CD4-positive, alpha-beta T cell (primary cell): ENCODE results near the gene PIK3R1. TPM values are rescaled to one million over a fixed set of nuclear protein-coding genes. Genes with fewer than 3 reads are reported as not detected.

Source experiments
- ATAC-seq: fragments of 200-7000 bp; cut with Tn5 transposase; one replicate; pipeline ENCODE4 v1.10.0; 2022; ENCODE audit warnings: mild to moderate bottlenecking; ENCODE audit not compliant: poor library complexity
- CTCF ChIA-PET: fragments of 350-600 bp; sonication (Branson Sonifier 250); formaldehyde crosslinking; loops from one replicate; lab custom pipeline; 2021; ENCODE audit warnings: antibody characterized with exemption, inconsistent platforms; lab: Charles Lee
- POLR2A ChIA-PET: fragments of 350-600 bp; sonication (Branson Sonifier 250); formaldehyde crosslinking; loops from one replicate; lab custom pipeline; 2021; ENCODE audit warnings: antibody characterized with exemption, inconsistent platforms; lab: Charles Lee
- DNase-seq, 14 experiments: peaks; one replicate each; pipeline ENCODE4 v3.0.0-alpha.2; 2013 to 2020; ENCODE audit warnings: mixed read lengths in 2 of 14
- H3K27ac ChIP-seq, 2 donors: one replicate each; pipeline versions ENCODE4 v1.5.1 to v1.7.0; 2013; ENCODE audit warnings: low read length in 2 of 2, low read depth in 1 of 2, mild to moderate bottlenecking in 1 of 2
- H3K27me3 ChIP-seq, 2 experiments: 1 replicate in 1 of 2; 2 replicates in 1 of 2; pipeline versions ENCODE4 v1.6.1 to v1.7.0; 2013; ENCODE audit warnings: low read length in 2 of 2, control low read depth in 1 of 2, mild to moderate bottlenecking in 1 of 2, moderate library complexity in 1 of 2; ENCODE audit not compliant: insufficient read depth in 2 of 2, control insufficient read depth in 1 of 2
- H3K36me3 ChIP-seq: one replicate; pipeline ENCODE4 v1.6.1; 2013; ENCODE audit warnings: low read length, control low read depth; ENCODE audit not compliant: insufficient read depth
- H3K4me1 ChIP-seq: one replicate; pipeline ENCODE4 v1.6.1; 2013; ENCODE audit warnings: low read length, control low read depth; ENCODE audit not compliant: insufficient read depth
- H3K4me3 ChIP-seq: one replicate; pipeline ENCODE4 v1.5.1; 2013; ENCODE audit warnings: mild to moderate bottlenecking, low read length, moderate library complexity
- H3K9me3 ChIP-seq, 2 experiments: 1 replicate in 1 of 2; 2 replicates in 1 of 2; pipeline versions ENCODE4 v1.6.1 to v1.7.0; 2013; ENCODE audit warnings: low read length in 2 of 2, mild to moderate bottlenecking in 2 of 2, control low read depth in 1 of 2, moderate library complexity in 1 of 2; ENCODE audit not compliant: control insufficient read depth in 1 of 2, insufficient read depth in 1 of 2
- H3K27ac Mint-ChIP-seq: one replicate; pipeline ENCODE4 v1.8.0; 2020; ENCODE audit warnings: mixed read lengths
- H3K27me3 Mint-ChIP-seq: one replicate; pipeline ENCODE4 v1.8.0; 2021; ENCODE audit warnings: mixed read lengths
- H3K36me3 Mint-ChIP-seq: one replicate; pipeline ENCODE4 v1.8.0; 2021; ENCODE audit warnings: low read depth, mixed read lengths
- H3K4me1 Mint-ChIP-seq: one replicate; pipeline ENCODE4 v1.8.0; 2021; ENCODE audit warnings: low read depth, mixed read lengths
- H3K4me3 Mint-ChIP-seq: one replicate; pipeline ENCODE4 v1.8.0; 2020; ENCODE audit warnings: mild to moderate bottlenecking, mixed read lengths
- H3K9me3 Mint-ChIP-seq: one replicate; pipeline ENCODE4 v1.8.0; 2020; ENCODE audit warnings: mixed read lengths
- CTCF ChIP-seq: fragments of 200-600 bp; IDR thresholded peaks from one replicate; pipeline ENCODE4 v1.8.0; 2022; ENCODE audit warnings: antibody characterized with exemption, mild to moderate bottlenecking
- intact Hi-C, 2 experiments: fragments of 100-400 bp; cut with DNase I in 1 of 2; cut with micrococcal nuclease in 1 of 2; formaldehyde crosslinking; loops; one replicate each; pipeline versions ENCODE4 v1.15.1 to v1.9.0; 2023 to 2025; cut with DNase I, micrococcal nuclease
- total RNA-seq, 174 experiments: library from RNA in 2 of 174; stranded (reverse) in 2 of 174; gene quantifications; one replicate each; pipeline ENCODE4 v1.2.3 and lab custom pipeline; 2021 to 2026

PIK3R1 gene
- total RNA-seq, 2 experiments from 2014 or later, result 455 to 459 TPM

DNA sequence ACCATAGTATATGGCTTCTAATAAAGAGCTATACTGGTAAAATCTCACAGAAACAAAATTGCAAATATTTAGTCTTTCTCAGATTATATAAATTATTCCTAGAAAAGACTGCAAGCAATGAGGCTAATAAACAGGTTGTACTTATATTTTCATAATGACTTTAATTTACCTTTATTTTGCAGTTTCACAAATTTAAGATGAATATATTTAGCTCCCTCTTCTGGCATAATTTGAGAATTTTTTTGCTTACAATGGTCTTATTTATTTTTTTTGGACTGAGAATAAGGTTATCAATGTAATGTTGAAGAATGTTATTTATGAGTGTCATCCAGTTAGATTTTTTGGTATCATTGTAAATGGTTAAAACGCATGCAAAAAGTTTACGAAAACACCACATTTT, 56.7 kb downstream of the PIK3R1 start:
- Histone ChIP-seq H3K27ac (no peak overlapping the region), H3K36me3 (peaks cover 32% of the 10 kb centered on the region), H3K4me1 (peaks cover 45% of the 10 kb centered on the region), H3K4me3 (no peak overlapping the region), H3K9me3 (no peaks in the 10 kb centered on the region), H3K27me3 (no peaks in the 10 kb centered on the region)
- Mint-ChIP-seq H3K27me3 (no peaks in the 10 kb centered on the region), H3K27ac (peak overlapping the region; percentile 69), H3K4me3 (no peak overlapping the region), H3K9me3 (no peaks in the 10 kb centered on the region), H3K36me3 (peaks cover 40% of the 10 kb centered on the region), H3K4me1 (peaks cover 96% of the 10 kb centered on the region)
- ATAC-seq (no peak), DNase-seq (peak in 3 of 14 experiments; percentile 52 to 56 (median 54))
- ChIA-PET POLR2A (interaction anchor here (0.6 to 4.6 kb wide), 7 partner anchors 8 to 945 kb away, joined by 3 to 32 read pairs (median 4); partner anchors contain the start of gene PIK3R1), CTCF (interaction anchor here (0.6 to 3.4 kb wide), 17 partner anchors 9 to 1111 kb away, joined by 3 to 13 read pairs (median 3); no protein-coding TSS in a partner anchor)
- peak; percentile 72 for TF ChIP-seq CTCF
- intact Hi-C loops, result loop anchor here (1.0 to 10.0 kb wide), 6 partner anchors 57 to 1965 kb away; partner anchors contain the start of gene PIK3R1 (in 1 of the 2)

GRCh38 chr5:68273717-68274409, 58.3 kb downstream of the PIK3R1 start:
- H3K4me3 ChIP-seq, result no peak overlapping the region
- ATAC-seq (no peak), DNase-seq (no peak)
- ChIA-PET POLR2A (interaction anchor here (0.9 to 4.6 kb wide), 3 partner anchors 15 to 76 kb away, joined by 3 to 32 read pairs (median 5); partner anchors contain the start of gene PIK3R1), CTCF (interaction anchor here (3.4 kb wide), 1 partner anchor 21 kb away, joined by 13 read pairs; no protein-coding TSS in a partner anchor)
- peaks cover 55% of the 10 kb centered on the region for H3K36me3 Mint-ChIP-seq
- H3K27me3 ChIP-seq, result no peaks in the 10 kb centered on the region
- H3K27ac ChIP-seq, result no peak overlapping the region
- H3K36me3 ChIP-seq, result peaks cover 42% of the 10 kb centered on the region
- TF ChIP-seq CTCF, result no peak
- H3K27ac Mint-ChIP-seq, result peak overlapping the region; percentile 91
- peaks cover 48% of the 10 kb centered on the region for H3K4me1 ChIP-seq
- H3K27me3 Mint-ChIP-seq, result no peaks in the 10 kb centered on the region
- intact Hi-C loops, result loop anchor here (5.0 to 10.0 kb wide), 5 partner anchors 59 to 1967 kb away; partner anchors contain the start of gene PIK3R1 (in 1 of the 2)
- no peaks in the 10 kb centered on the region for H3K9me3 Mint-ChIP-seq
- no peak overlapping the region for H3K4me3 Mint-ChIP-seq
- no peaks in the 10 kb centered on the region for H3K9me3 ChIP-seq
- H3K4me1 Mint-ChIP-seq, result peaks cover 95% of the 10 kb centered on the region

- peak overlapping the region; percentile 91 for H3K27ac Mint-ChIP-seq
- Histone ChIP-seq H3K36me3 (peaks cover 51% of the 10 kb centered on the region), H3K27ac (peak overlapping the region; percentile 51 to 66), H3K4me3 (no peak overlapping the region), H3K4me1 (peaks cover 58% of the 10 kb centered on the region), H3K27me3 (no peaks in the 10 kb centered on the region), H3K9me3 (no peaks in the 10 kb centered on the region)
- POLR2A ChIA-PET, result interaction anchor here (1.2 to 2.0 kb wide), 2 partner anchors 21 to 59 kb away, joined by 5 read pairs; partner anchors contain the start of gene PIK3R1
- H3K27me3 Mint-ChIP-seq, result no peaks in the 10 kb centered on the region
- H3K4me1 Mint-ChIP-seq, result peaks cover 95% of the 10 kb centered on the region
- ATAC-seq, result peak; percentile 57
- CTCF ChIA-PET, result interaction anchor here (1.1 kb wide), 1 partner anchor 20 kb away, joined by 3 read pairs; no protein-coding TSS in a partner anchor
- H3K36me3 Mint-ChIP-seq, result peaks cover 66% of the 10 kb centered on the region
- H3K9me3 Mint-ChIP-seq, result no peaks in the 10 kb centered on the region
- no peak for TF ChIP-seq CTCF
- DNase-seq, result peak in 3 of 14 experiments; percentile 74 to 87 (median 80)
- intact Hi-C loops, result loop anchor here (5.0 to 10.0 kb wide), 5 partner anchors 60 to 1968 kb away; partner anchors contain the start of gene PIK3R1 (in 1 of the 2)
- H3K4me3 Mint-ChIP-seq, result peak overlapping the region; percentile 28
Observed at GRCh38 chr5:68274847-68275651, 59.5 kb downstream of the PIK3R1 start.
